GM12878 (cell line): ENCODE data around the gene AFF1. TPM values are rescaled to one million over a fixed set of nuclear protein-coding genes. Genes with fewer than 3 reads are reported as not detected.

Experiments used
- BCL3 ChIP-seq: IDR thresholded peaks from 2 replicates; pipeline ENCODE4 v1.6.1; 2011; ENCODE audit warnings: borderline replicate concordance, low read depth, mild to moderate bottlenecking, moderate library complexity, low read length; ENCODE audit not compliant: insufficient read depth, poor library complexity, severe bottlenecking
- BHLHE40 ChIP-seq, 2 experiments: fragments of 450-650 bp in 1 of 2; IDR thresholded peaks; 2 replicates each; pipeline ENCODE4 v1.6.1; 2011 to 2017; ENCODE audit warnings: low read depth in 2 of 2, borderline replicate concordance in 1 of 2, improper control_type of control experiment in 1 of 2, low read length in 1 of 2, mild to moderate bottlenecking in 1 of 2
- CBX5 ChIP-seq: sonication (generic); IDR thresholded peaks from 2 replicates; pipeline ENCODE4 v1.6.1; 2016; ENCODE audit warnings: low read depth, moderate library complexity, mild to moderate bottlenecking, inconsistent platforms
- CHD2 ChIP-seq: IDR thresholded peaks from 2 replicates; pipeline ENCODE4 v1.6.1; 2011; ENCODE audit warnings: low read depth, low read length, improper control_type of control experiment, borderline replicate concordance
- EED ChIP-seq: sonication (generic); IDR thresholded peaks from 2 replicates; pipeline ENCODE4 v1.6.1; 2016; ENCODE audit warnings: antibody characterized with exemption, low read depth
- EP300 ChIP-seq, 2 experiments: fragments of 150-350 bp in 1 of 2; IDR thresholded peaks; 2 replicates each; pipeline ENCODE4 v1.6.1; 2011 to 2012; ENCODE audit warnings: low read depth in 2 of 2, low read length in 2 of 2, borderline replicate concordance in 1 of 2, improper control_type of control experiment in 1 of 2, inconsistent platforms in 1 of 2; ENCODE audit not compliant: control insufficient read depth in 1 of 2
- IKZF1 ChIP-seq: fragments of 450-650 bp; conservative IDR thresholded peaks from 2 replicates; pipeline ENCODE4 v1.6.1; 2017; ENCODE audit warnings: antibody characterized with exemption, mild to moderate bottlenecking
- KLF5 ChIP-seq: fragments of 450-650 bp; IDR thresholded peaks from 2 replicates; pipeline ENCODE4 v1.6.1; 2014; ENCODE audit warnings: mild to moderate bottlenecking; ENCODE audit not compliant: partially characterized antibody
- LARP7 ChIP-seq: fragments of 450-650 bp; IDR thresholded peaks from 2 replicates; pipeline ENCODE4 v1.6.1; 2017; ENCODE audit warnings: mild to moderate bottlenecking
- MAX ChIP-seq: IDR thresholded peaks from 2 replicates; pipeline ENCODE4 v1.6.1; 2012; ENCODE audit warnings: low read depth, low read length, improper control_type of control experiment
- MTA3 ChIP-seq: IDR thresholded peaks from 2 replicates; pipeline ENCODE4 v1.6.1; 2012; ENCODE audit warnings: low read length, inconsistent platforms, borderline replicate concordance
- NRF1 ChIP-seq: conservative IDR thresholded peaks from 2 replicates; pipeline ENCODE4 v1.6.1; 2011; ENCODE audit warnings: mild to moderate bottlenecking, low read depth, low read length, improper control_type of control experiment
- PAX5 ChIP-seq: IDR thresholded peaks from 2 replicates; pipeline ENCODE4 v1.6.1; 2011; ENCODE audit warnings: low read depth, low read length, borderline replicate concordance
- RB1 ChIP-seq: fragments of 450-650 bp; formaldehyde crosslinking; IDR thresholded peaks from 2 replicates; pipeline ENCODE4 v1.6.1; 2017; ENCODE audit warnings: mild to moderate bottlenecking, borderline replicate concordance
- RUNX3 ChIP-seq: IDR thresholded peaks from 2 replicates; pipeline ENCODE4 v1.6.1; 2012; ENCODE audit warnings: low read length, inconsistent platforms
- TCF12 ChIP-seq: IDR thresholded peaks from 2 replicates; pipeline ENCODE4 v1.6.1; 2011; ENCODE audit warnings: low read depth, mild to moderate bottlenecking, low read length
- ZBTB40 ChIP-seq: fragments of 450-650 bp; IDR thresholded peaks from 2 replicates; pipeline ENCODE4 v1.6.1; 2016; ENCODE audit warnings: mild to moderate bottlenecking, moderate library complexity, borderline replicate concordance
- ZNF384 ChIP-seq: IDR thresholded peaks from 2 replicates; pipeline ENCODE4 v1.6.1; 2012; ENCODE audit warnings: low read depth, mild to moderate bottlenecking, low read length, improper control_type of control experiment, borderline replicate concordance
- ZNF592 ChIP-seq: fragments of 450-650 bp; IDR thresholded peaks from 2 replicates; pipeline ENCODE4 v1.6.1; 2017; ENCODE audit warnings: mild to moderate bottlenecking, moderate library complexity
- polyA plus RNA-seq, 11 experiments: library from polyadenylated mRNA; depleted of rRNA in 4 of 11; unstranded in 6 of 11; stranded (reverse) in 5 of 11; fragments of >200 nt; fragmentation: Nextera tagmentation in 4 of 11; fragmentation: Illumina TruSeq in 1 of 11; extraction: Ambion mirVana in 4 of 11; extraction: Trizol in 1 of 11; gene quantifications; 1 replicate in 1 of 11; 2 replicates in 10 of 11; pipeline versions ENCODE4 v1.2.1 to v1.2.3, GENCODE V29; 2011 to 2016; ENCODE audit warnings: inconsistent platforms in 2 of 11, missing spikeins in 2 of 11, low read depth in 1 of 11
- total RNA-seq, 4 experiments: library from RNA; depleted of rRNA in 3 of 4; stranded (reverse); fragments of >200 nt in 3 of 4; fragmentation: Illumina TruSeq in 1 of 4; extraction: Trizol in 1 of 4; gene quantifications; 2 replicates each; pipeline versions ENCODE4 v1.2.1 to v1.2.3, GENCODE V29; 2013 to 2021

The AFF1 gene
- total and polyA plus RNA-seq, 10 of the 15 experiments (the other 5 are each of a cell fraction or from before 2014, with no cell fraction given), result 3.5 to 56.1 (median 21.5) TPM

- 0 out of 2 replicates have a peak, but pooled peaks have one; percentile 54 for TF ChIP-seq CBX5
- 0 out of 2 replicates have a peak, but pooled peaks have one; percentile 42 for TF ChIP-seq CHD2
- TF ChIP-seq EP300 (IDR thresholded peaks at IDR 0.05; ENCODE audit: borderline replicate concordance in 1 of 2, control insufficient read depth in 1 of 2, low read depth in 2 of 2, low read length in 2 of 2), result no peak
- TF ChIP-seq NRF1, result peak; percentile 42
- TF ChIP-seq BCL3, result peak; percentile 29
- peak; percentile 14; the same call in 1 of the 2 replicates for TF ChIP-seq PAX5
- 0 out of 2 replicates have a peak, but pooled peaks have one; percentile 23 for TF ChIP-seq ZNF592
- peak; percentile 60; the same call in 1 of the 2 replicates for TF ChIP-seq MAX
- peak; percentile 98 for TF ChIP-seq LARP7
- TF ChIP-seq KLF5, result peak; percentile 78
- TF ChIP-seq RB1, result peak; percentile 57; the same call in 1 of the 2 replicates
- peak; percentile 34 to 87; a peak in 3 of 4 replicates for TF ChIP-seq BHLHE40 (IDR thresholded peaks at IDR 0.05; ENCODE audit: borderline replicate concordance in 1 of 2, low read depth in 2 of 2, low read length in 1 of 2)
- TF ChIP-seq IKZF1, result peak; percentile 92
- no peak for TF ChIP-seq ZBTB40
- peak; percentile 67 for TF ChIP-seq RUNX3
- no peak for TF ChIP-seq ZNF384
- TF ChIP-seq MTA3, result no peak
- TF ChIP-seq TCF12, result peak; percentile 78
- TF ChIP-seq EED, result peak; percentile 62; the same call in 1 of the 2 replicates
Observed at GRCh38 chr4:86934771-86935565, at the start of gene AFF1 (continued).
